ENCODE measurements around the gene PRND. TPM values are rescaled to one million over a fixed set of nuclear protein-coding genes. Genes with fewer than 3 reads are reported as not detected.

PRND gene
- total and polyA plus RNA-seq, 2 of the 13 experiments (the other 11 are each of a cell fraction or from before 2014, with no cell fraction given) = not detected

GRCh38 chr20:4685923-4686221 lies 35.8 kb upstream of the PRND start (continued):
- TF ChIP-seq ZNF605 (CRISPR knock-in tag; IDR thresholded peaks at IDR 0.05) = peak; percentile 62; the same call in 1 of the 2 replicates
- no peak for TF ChIP-seq ZBTB14 (CRISPR knock-in tag; IDR thresholded peaks at IDR 0.05)
- TF ChIP-seq ZFP36L1 (CRISPR knock-in tag; IDR thresholded peaks at IDR 0.05) = peak; percentile 78; the same call in 1 of the 2 replicates
- no peak for TF ChIP-seq BCL6 (CRISPR knock-in tag; IDR thresholded peaks at IDR 0.05)
- TF ChIP-seq RARA (CRISPR knock-in tag; IDR thresholded peaks at IDR 0.05) = no peak
- peak; percentile 28; the same call in 1 of the 2 replicates for TF ChIP-seq ZNF567 (CRISPR knock-in tag; IDR thresholded peaks at IDR 0.05; ENCODE audit: borderline replicate concordance)
- TF ChIP-seq TEAD3 (CRISPR knock-in tag; optimal IDR thresholded peaks at IDR 0.05; ENCODE audit: borderline replicate concordance) = no peak
- TF ChIP-seq ZNF580 (CRISPR knock-in tag; IDR thresholded peaks at IDR 0.05; ENCODE audit: borderline replicate concordance, low read depth) = 0 out of 2 replicates have a peak, but pooled peaks have one; percentile 69
- TF ChIP-seq ZFP36 (IDR thresholded peaks at IDR 0.05; ENCODE audit: borderline replicate concordance, low read depth, low read length, partially characterized antibody) = no peak
- TF ChIP-seq JUNB (CRISPR knock-in tag; IDR thresholded peaks at IDR 0.05; ENCODE audit: borderline replicate concordance) = peak; percentile 17; the same call in 1 of the 2 replicates
- TF ChIP-seq ZNF20 (CRISPR knock-in tag; IDR thresholded peaks at IDR 0.05) = no peak; the same call in 1 of the 2 replicates
- TF ChIP-seq ZNF333 (CRISPR knock-in tag; IDR thresholded peaks at IDR 0.05; ENCODE audit: borderline replicate concordance) = no peak
- 0 out of 2 replicates have a peak, but pooled peaks have one; percentile 27 for TF ChIP-seq ZNF746 (CRISPR knock-in tag; IDR thresholded peaks at IDR 0.05)
- no peak for TF ChIP-seq CENPX (CRISPR knock-in tag; IDR thresholded peaks at IDR 0.05)
- no peak; the same call in 1 of the 2 replicates for TF ChIP-seq HMG20A (CRISPR knock-in tag; IDR thresholded peaks at IDR 0.05; ENCODE audit: borderline replicate concordance)
- TF ChIP-seq SOX6 (IDR thresholded peaks at IDR 0.05) = no peak
- TF ChIP-seq SOX6 (CRISPR knock-in tag; IDR thresholded peaks at IDR 0.05) = 0 out of 2 replicates have a peak, but pooled peaks have one; percentile 26
- TF ChIP-seq ZNF782 (CRISPR knock-in tag; IDR thresholded peaks at IDR 0.05; ENCODE audit: borderline replicate concordance) = no peak
- no peak for TF ChIP-seq TP53 (CRISPR knock-in tag; conservative IDR thresholded peaks at IDR 0.05)
- TF ChIP-seq ZBTB40 (IDR thresholded peaks at IDR 0.05) = no peak
- TF ChIP-seq ZBTB40 (CRISPR knock-in tag; IDR thresholded peaks at IDR 0.05) = no peak
- TF ChIP-seq ZNF83 (CRISPR knock-in tag; IDR thresholded peaks at IDR 0.05; ENCODE audit: borderline replicate concordance) = no peak

Measured in HepG2 (cell line).